Measurements from ENCODE around the gene IFNL4.
"Not testable (repeated sequence)": the region's sequence is repeated elsewhere in the genome, so short reads cannot be mapped to it uniquely, and the experiment has no call there.

IFNL4 gene

DNA sequence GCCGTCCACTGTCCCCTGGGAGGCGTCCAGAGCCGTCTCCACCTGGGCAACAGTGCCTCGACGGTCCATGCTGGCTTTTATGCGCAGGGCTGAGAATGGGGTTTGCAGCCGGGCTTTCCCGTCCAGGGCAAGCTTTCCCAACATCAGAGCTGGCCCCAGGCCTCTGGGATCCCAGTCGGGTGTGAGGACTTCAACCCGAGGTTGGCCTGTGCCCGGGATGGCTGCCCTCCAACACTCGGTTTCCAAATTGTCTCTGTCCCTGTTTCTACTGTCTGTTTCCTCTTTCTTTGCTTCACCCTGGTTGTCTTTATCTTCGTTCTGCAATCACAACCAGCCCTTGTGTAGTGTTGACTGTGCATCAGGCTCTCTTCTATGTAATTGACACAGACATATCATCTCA lies at the start of gene IFNL4:
Gene IFNL4 (minus strand): TSS at position 51 of the 400 bp plus-strand sequence.
- FAIRE-seq, result no peak

DNA sequence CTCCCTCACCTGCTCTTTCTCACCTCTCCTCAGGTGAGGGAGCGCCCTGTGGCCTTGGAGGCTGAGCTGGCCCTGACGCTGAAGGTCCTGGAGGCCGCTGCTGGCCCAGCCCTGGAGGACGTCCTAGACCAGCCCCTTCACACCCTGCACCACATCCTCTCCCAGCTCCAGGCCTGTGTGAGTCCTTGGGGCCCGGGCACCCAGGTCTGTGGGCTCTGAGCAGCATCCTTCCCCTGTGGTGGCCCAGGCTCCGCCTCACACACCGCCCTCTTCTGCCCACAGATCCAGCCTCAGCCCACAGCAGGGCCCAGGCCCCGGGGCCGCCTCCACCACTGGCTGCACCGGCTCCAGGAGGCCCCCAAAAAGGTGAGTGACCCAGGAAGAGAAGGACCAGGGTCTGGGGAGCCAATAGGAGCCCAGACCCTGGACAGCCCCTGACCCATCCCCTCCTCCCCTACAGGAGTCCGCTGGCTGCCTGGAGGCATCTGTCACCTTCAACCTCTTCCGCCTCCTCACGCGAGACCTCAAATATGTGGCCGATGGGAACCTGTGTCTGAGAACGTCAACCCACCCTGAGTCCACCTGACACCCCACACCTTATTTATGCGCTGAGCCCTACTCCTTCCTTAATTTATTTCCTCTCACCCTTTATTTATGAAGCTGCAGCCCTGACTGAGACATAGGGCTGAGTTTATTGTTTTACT lies 49.4 kb upstream of the IFNL4 start:
- FAIRE-seq, result no peak

DNA sequence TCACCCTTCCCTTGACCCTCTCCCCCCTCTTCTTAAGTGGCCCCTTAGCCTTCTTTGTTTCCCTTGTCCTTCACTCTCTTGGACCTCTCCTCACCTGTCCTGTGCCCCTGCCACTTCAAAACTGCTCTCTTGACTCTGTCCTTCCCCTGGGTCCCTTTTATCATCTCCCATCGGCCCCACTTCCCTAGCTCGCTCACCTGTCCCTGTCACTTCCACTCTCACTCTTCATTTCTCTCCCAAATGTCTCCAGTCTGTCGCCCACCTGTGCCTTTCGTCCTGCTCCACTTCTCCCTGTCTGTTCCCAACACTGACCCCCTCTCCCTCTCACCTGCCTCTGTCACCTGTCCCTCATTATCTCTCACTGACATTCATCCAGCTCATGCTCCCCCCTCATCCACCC lies 48.2 kb upstream of the IFNL4 start:
- no peak for FAIRE-seq

DNA sequence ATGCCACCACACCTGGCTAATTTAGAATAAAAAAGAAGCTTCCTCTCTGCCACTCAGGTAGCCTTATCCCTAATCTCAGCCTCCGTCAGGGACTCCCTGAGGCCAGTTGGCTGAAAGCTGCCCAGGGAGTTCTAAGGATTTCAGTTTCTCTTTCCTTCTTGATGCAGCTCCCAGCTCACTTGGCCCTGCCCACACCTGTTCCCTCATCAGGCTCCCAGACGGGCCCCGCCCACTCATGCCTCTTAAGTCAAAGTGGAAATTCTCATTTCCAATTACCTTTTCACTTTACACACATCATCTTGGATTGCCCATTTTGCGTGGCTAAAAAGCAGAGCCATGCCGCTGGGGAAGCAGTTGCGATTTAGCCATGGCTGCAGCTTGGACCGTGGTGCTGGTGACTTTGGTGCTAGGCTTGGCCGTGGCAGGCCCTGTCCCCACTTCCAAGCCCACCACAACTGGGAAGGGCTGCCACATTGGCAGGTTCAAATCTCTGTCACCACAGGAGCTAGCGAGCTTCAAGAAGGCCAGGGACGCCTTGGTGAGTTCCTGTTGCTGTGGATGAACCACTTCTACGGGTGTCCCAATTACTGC lies 47.5 kb upstream of the IFNL4 start, which contains the start of gene IFNL1:
Gene IFNL1 (plus strand): TSS at position 353 of the 591 bp plus-strand sequence. CDS start 15 bp downstream, at position 368.
- FAIRE-seq, result no peak

DNA sequence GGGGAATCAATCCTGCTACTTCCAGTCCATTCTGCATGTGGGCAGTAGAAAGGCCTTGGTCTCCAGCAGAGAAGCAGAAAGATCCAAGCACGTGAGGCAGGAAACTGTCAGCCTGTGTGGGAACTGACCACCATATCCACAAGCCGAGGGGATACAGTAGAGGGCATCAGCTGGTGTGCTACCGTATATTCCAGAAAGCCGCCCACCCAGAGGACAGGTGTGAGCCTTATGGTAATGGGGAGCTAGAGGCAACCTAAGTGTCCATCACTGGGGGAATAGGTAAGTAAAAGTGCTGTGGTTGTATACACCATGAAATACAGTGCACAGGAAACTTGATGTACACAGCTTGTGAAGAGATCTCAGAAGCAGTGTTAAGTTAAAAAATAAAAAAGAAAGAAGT lies 44.7 kb upstream of the IFNL4 start:
- no peak for FAIRE-seq

DNA sequence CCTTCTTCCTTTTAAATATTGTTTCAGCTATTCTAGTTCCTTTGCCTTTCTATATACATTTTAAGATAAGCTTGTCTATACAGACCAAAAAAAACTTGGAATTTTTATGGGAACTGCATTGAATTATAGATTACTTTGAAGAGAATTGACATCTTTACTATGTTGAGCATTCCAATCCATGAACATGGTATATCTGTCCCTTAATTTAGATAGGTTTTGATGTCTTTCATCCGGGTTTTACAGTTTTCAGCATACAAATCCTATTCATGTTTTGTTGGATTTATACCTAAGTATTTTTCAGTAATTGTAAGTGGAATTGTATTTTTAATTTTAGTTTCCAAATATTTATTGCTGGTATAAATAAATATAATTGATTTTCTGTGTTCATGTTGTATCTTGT lies 35.4 kb upstream of the IFNL4 start:
- no peak for FAIRE-seq

DNA sequence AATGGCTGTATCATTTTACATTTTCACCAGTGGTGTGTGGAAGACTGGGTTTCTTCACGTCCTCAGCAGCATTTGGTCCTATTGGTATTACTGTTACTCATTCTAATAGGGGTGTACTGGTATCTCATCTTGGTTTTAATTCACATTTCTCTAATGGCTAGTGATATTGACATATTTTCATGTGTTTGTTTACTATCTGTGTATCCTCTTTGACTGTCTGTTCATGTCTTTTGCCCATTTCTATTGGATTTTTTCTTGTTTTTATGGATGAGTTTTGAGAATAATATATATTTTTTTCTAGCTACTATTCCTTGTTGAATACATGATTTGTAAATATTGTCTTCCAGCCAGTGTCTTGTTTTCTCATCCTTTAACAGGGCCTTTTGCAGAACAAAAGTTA lies 33.4 kb upstream of the IFNL4 start:
- no peak for FAIRE-seq

DNA sequence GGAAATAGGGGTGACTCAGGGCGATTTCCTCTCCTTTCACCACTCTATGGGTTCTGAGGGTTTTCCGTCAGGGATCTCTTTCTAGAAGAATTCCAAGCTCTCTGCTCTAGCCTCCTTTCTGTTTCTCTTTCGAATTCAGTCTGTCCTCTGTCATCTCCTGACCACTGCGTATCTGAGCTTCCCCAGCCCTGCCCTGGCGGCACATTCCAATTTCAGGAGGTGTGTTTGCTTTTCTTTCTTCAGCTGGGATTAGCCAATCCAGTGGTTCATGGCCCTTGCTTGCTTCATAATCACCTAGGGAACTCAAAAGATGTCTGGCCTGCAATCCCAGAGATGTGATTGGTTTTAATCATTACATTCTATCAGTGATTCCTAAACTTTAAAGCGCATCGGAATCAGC lies 28.9 kb upstream of the IFNL4 start:
- no peak for FAIRE-seq

DNA sequence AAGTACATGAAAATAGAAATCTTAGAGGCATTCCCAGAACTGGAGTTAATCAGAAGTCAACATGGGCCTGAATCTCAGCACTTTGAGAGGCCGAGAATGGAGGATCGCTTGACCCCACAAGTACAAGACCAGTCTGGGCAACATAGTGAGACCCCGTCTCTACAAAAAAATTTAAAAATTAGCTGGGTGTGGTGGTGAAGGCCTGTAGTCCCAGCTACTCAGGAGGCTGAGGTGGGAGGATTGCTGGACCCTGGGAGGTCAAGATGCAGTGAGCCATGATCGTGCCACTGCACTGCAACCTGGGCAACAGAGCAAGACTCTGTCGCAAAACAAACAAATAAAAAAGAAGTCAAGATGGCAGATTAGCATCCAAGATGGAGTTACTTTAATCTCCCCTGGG lies 28.1 kb upstream of the IFNL4 start:
- no peak for FAIRE-seq

DNA sequence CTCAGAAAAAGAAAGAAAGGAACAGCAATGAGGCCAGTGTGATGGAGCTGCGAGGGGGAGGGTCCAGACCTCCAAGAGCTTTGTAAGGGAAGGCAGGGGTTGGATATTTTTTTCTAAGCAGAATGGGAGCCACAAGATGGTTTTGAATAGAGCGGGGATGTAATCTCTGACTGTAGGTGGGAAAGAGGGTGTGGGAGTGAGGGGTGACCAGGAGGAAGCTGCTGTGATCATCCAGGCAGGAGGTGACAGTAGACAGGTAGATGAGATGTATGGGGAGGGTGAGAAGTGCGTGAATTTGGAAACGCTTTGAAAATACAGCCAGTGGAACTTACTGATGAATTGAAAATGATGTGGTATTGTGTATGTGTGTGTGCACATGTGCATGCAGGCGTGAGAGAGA lies 26.9 kb upstream of the IFNL4 start:
- FAIRE-seq, result no peak

DNA sequence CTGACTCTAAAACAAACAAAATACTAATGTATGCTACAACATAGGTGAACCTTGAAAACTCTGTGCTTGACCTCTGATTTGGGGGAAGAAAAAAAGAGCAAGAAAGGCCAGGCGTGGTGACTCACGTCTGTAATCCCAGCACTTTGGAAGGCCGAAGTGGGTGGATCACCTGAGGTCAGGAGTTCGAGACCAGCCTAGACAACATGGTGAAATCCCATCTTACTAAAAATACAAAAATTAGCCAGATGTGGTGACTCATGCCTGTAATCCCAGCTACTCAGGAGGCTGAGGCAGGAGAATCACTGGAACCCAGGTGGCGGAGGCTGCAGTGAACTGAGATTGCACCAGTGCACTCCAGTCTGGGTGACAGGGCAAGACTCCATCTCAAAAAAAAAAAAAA lies 25.2 kb upstream of the IFNL4 start:
- FAIRE-seq, result not testable (repeated sequence)

DNA sequence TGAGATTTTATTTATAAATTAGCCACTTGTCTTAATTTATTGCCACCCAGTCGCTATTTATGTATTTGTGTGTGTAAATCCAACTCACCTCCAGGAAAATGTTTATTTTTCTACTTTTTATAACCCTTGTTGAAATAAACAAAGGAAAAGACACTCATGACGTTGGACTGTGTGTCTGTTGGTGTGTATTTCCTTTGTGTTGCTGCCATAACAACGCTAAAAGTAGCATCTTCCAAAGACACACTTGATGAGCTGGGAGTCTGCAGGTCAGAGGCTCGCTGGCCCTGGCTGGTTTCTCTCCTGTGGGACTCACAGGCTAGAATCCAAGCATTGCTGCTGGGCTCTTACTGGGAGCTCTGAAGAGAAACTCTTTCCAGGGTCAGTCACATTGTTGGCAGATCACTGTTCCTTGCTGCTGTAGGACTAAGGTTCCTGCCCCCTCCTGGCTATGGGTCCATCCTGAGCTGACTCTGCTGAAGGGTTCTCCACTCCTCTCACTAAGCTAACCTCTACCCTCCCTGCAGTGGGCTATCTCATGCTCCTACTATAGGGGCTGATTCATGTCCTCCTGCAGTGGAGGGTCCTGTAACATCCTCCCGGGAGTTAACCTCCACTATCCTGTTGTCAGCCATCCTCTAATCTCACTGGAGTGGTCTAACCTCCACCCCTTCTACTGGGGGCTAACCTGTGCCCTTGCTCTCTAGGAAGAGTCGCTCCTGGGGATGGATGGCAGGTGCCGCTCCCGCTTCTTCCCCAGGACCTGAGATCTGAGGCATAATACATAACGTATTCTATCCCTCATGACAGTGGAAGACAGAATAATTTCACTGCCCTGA lies 21.6 kb upstream of the IFNL4 start:
- no peak for FAIRE-seq

DNA sequence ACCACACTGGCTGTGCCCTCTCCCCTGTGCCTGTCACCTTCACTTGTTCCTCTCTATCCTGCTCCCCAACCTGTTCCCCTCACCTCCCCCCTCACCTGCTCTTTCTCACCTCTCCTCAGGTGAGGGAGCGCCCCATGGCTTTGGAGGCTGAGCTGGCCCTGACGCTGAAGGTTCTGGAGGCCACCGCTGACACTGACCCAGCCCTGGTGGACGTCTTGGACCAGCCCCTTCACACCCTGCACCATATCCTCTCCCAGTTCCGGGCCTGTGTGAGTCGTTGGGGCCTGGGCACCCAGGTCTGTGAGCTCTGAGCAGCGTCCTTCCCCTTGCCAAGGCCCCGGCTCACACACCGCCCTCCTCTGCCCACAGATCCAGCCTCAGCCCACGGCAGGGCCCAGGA lies 20.7 kb upstream of the IFNL4 start:
- not testable (repeated sequence) for FAIRE-seq

DNA sequence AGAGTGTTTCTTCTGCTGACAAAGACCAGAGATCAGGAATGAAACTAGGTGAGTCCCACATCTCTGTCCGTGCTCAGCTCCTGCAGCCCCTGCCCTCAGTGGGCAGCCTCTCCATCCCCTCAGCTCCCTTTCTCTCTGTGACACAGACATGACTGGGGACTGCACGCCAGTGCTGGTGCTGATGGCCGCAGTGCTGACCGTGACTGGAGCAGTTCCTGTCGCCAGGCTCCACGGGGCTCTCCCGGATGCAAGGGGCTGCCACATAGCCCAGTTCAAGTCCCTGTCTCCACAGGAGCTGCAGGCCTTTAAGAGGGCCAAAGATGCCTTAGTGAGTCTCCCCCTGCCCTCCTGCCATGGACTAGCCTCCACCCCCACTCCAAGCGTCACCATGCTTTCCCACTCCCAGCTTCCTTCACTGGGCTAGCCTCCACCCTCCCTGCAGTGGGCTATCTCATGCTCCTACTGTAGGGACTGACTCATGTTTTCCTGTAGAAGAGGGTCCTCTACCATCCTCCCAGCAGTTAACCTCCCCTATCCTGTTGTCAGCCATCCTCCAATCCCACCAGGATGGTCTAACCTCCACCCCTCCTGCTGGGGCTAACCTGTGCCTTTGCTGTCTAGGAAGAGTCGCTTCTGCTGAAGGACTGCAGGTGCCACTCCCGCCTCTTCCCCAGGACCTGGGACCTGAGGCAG lies 20.0 kb upstream of the IFNL4 start:
- not testable (repeated sequence) for FAIRE-seq

DNA sequence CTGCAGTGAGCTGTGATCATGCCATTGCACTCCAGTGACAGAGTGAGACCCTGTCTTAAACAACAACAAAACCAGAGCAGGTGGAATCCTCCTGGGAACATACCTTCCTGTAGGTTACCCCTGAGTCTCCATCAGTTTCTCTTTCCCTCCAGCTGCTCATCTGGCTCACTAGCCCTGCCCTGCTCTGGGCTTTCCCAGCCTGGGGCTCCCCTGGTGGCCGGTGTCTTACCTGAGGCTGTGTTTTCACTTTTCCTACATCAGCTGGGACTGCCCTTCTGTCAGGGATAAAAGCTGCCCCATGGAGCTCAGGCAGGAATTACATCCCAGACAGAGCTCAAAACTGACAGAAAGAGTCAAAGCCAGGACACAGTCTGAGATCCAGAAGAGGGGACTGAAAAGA lies 19.4 kb upstream of the IFNL4 start, which contains the start of gene IFNL2:
Gene IFNL2 (plus strand): TSS at position 312 of the 400 bp plus-strand sequence. CDS start 173 bp downstream, outside the sequence.
- FAIRE-seq, result peak; percentile 49

DNA sequence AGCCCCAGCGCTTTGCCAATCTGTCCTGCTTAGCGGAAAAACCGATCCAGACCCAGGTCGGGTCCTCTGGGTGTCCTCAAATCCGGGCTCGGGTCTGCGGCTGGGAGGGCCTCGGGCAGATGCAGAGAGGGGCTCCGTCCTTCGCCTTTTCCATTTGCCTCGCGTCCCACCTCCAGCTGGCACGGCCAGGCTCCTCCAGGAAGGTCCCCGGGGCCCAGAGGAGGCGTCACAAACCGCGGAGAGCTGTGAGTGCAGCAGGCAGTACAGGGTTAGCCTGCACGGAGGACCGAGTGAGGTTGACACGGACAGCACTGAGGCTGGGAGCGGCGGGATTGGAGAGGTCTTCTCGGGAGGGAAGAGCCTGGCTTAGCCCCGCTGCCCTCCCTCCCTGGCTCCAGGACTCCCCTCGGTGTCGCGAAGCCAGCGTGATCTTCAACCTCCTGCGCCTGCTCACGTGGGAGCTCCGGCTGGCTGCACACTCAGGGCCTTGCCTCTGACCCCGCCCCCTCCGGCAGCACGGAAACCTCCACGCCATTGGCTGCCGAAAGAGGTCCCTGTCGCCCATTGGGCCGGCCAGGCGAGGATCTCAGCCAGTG lies 16.8 kb upstream of the IFNL4 start:
- FAIRE-seq, result no peak

DNA sequence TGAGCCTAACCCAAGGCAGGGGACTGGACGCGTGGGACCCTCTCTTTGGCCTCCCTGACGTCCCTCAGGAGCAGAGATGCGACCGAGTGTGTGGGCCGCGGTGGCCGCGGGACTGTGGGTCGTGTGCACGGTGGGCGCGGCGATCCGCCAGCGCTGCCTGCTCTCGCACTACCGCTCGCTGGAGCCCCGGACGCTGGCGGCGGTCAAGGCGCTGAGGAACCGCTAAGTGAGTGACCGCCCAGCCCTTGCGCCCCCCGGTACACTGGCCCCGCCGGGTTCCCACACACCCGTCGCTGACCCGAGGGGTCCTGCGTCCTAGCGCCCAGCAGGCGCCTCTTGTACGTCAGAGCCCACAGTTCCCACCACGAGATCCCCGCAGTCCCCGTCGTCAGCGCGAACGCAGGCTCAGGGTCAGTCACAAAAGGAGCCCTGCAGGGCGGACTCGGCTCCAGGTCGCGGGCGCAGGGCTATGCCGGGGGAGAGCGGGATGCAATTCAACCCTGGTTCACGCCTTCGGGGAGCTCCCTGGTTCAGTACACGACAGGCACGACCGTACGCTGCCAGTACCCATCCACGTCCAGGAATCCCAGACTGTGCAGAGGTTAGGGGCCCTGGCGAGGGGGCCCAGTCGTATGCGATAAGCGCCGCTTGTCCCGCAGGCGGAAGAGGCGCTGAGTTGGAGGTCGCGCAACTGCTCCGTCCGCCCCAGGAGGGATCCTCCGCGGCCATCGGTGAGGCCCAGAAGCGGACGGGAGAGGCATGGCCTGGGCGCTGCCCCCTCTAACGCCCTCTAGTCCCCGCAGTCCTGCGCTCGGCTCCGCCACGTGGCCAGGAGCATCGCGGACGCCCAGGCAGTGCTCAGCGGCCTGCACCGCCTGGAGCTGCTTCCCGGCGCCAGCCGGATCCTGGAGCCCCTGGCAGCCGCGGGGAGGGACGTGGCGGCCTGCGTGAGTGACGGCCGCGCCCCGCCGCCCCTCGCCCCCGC lies 15.9 kb upstream of the IFNL4 start:
- FAIRE-seq, result no peak

DNA sequence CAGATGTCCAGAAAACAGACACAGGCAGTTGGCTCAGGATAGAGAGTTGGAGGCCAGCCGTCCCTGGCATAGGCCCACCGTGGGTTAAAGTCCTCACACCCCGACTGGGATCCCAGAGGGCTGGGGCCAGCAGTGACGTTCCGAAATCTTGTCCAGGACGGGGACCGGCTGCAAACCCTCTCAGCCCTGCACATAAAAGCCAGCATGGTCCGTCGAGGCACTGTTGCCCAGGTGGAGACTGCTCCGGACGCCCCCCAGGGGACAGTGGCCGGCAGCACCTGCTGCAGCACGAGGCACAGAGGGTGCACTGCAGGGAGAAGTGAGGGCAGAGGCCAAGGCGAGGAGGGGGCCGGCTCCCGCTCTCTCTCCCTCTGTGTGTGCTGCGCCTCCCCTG lies 15.3 kb upstream of the IFNL4 start:
- no peak for FAIRE-seq

DNA sequence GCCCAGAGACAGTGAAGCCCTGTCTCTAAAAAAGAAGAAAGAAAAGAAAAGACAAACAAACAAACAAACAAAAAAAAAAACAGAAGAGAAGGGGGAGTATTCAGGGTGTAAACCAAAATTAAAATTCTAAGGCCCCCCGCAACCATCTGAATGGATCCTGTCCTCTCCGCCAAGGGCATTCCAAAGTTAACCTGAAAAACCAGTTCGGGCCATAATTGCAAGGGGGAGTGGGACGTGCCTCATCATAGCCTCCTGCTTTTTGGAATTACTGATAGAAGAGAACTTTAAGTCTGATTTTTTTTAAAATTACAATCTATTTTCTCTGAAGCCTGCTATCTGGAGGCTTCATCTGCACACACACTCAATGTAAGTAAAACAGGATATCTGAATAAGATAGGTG lies 13.8 kb upstream of the IFNL4 start:
- FAIRE-seq, result no peak

DNA sequence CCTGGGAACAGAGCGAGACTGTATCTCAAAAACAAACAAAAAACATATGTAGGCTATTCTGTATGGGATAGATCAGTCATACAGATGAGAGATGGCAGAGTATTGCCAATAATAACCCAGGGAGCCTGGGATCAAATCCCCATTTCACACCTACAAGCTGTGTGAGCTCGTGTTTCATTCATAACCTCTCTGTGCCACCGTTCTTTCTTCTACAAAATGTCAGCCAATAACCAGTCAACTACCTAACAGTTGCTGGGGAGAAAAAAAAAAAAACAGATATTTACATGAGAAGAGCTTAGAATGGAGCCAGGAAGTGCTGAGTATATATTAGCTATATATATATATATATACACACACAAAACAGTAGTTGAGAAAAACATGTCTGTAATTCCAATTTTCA lies 13.0 kb upstream of the IFNL4 start:
- no peak for FAIRE-seq

DNA sequence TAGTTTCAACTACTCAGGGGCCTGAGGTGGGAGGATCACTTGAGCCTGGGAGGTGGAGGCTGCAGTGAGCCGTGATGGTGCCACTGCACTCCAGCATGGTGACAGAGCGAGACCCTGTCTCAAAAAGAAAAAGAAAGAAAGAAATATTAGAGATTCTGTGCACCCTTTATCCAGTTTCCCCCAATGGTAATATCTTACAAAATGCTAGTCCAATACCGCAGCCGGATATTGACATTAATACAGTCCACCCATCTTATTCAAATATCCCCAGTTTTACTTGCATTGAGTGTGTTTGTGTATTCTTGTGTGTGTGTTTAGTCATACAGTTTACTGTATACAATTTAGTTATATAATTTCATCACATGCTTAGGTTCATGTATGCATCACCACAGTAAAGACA lies 8.6 kb upstream of the IFNL4 start:
- no peak for FAIRE-seq
